ENCODE results near the gene STAB1. TPM values are rescaled to one million over a fixed set of nuclear protein-coding genes. Genes with fewer than 3 reads are reported as not detected.

Gene STAB1
- total and polyA plus RNA-seq, 7 experiments from 2014 or later = 0.27 to 122 (median 26.1) TPM; not detected in 2

GRCh38 chr3:52490035-52490938 lies 4.9 kb upstream of the STAB1 start:
- Mint-ChIP-seq H3K36me3 (peaks cover 0 to 29% (median 2%) of the 10 kb centered on the region in 5 donors), H3K27me3 (no peaks in the 10 kb centered on the region), H3K4me1 (peaks cover 0 to 9% (median 0%) of the 10 kb centered on the region in 7 donors), H3K4me3 (no peak overlapping the region), H3K9me3 (no peaks in the 10 kb centered on the region), H3K27ac (peak overlapping the region in 1 of 9 donors; percentile 75)
- Histone ChIP-seq H3K4me3 (ENCODE audit: low read length) (no peak overlapping the region), H3K27me3 (ENCODE audit: control insufficient read depth in 2 of 2, insufficient read depth in 2 of 2, low read length in 2 of 2) (no peaks in the 10 kb centered on the region), H3K4me1 (ENCODE audit: control insufficient read depth in 2 of 2, insufficient read depth in 2 of 2, low read length in 2 of 2) (no peaks in the 10 kb centered on the region), H3K27ac (ENCODE audit: low read depth, low read length) (no peak overlapping the region), H3K36me3 (ENCODE audit: control insufficient read depth in 2 of 3, insufficient read depth in 3 of 3, low read length in 3 of 3) (peaks cover 0 to 81% (median 0%) of the 10 kb centered on the region in 3 experiments), H3K9me3 (ENCODE audit: control insufficient read depth in 2 of 3, low read length in 3 of 3) (no peaks in the 10 kb centered on the region)
- intact Hi-C loops (cut with micrococcal nuclease) = no loop called here
- no peak for DNase-seq
- ChIA-PET POLR2A (no interaction called here), CTCF (no interaction called here)
- ATAC-seq = no peak

- intact Hi-C loops (cut with micrococcal nuclease) = no loop called here
- peaks cover 0 to 25% (median 2%) of the 10 kb centered on the region in 5 donors for H3K36me3 Mint-ChIP-seq
- Histone ChIP-seq H3K27me3 (ENCODE audit: control insufficient read depth in 2 of 2, insufficient read depth in 2 of 2, low read length in 2 of 2) (no peaks in the 10 kb centered on the region), H3K9me3 (ENCODE audit: control insufficient read depth in 2 of 3, low read length in 3 of 3) (no peaks in the 10 kb centered on the region), H3K27ac (ENCODE audit: low read depth, low read length) (no peak overlapping the region), H3K36me3 (ENCODE audit: control insufficient read depth in 2 of 3, insufficient read depth in 3 of 3, low read length in 3 of 3) (peaks cover 0 to 73% (median 0%) of the 10 kb centered on the region in 3 experiments), H3K4me3 (ENCODE audit: low read length) (no peak overlapping the region), H3K4me1 (ENCODE audit: control insufficient read depth in 2 of 2, insufficient read depth in 2 of 2, low read length in 2 of 2) (no peaks in the 10 kb centered on the region)
- DNase-seq (no peak), ATAC-seq (peak; percentile 64)
- H3K27me3 Mint-ChIP-seq = no peaks in the 10 kb centered on the region
- ChIA-PET POLR2A (no interaction called here), CTCF (no interaction called here)
- no peaks in the 10 kb centered on the region for H3K9me3 Mint-ChIP-seq
- peaks cover 0 to 9% (median 0%) of the 10 kb centered on the region in 7 donors for H3K4me1 Mint-ChIP-seq
- H3K4me3 Mint-ChIP-seq = no peak overlapping the region
- no peak overlapping the region for H3K27ac Mint-ChIP-seq
Observed at GRCh38 chr3:52490939-52491526, 4.1 kb upstream of the STAB1 start.

GRCh38 chr3:52492059-52492458 lies 3.1 kb upstream of the STAB1 start:
- no peaks in the 10 kb centered on the region for H3K27me3 ChIP-seq (ENCODE audit: control insufficient read depth in 2 of 2, insufficient read depth in 2 of 2, low read length in 2 of 2)
- ATAC-seq = no peak
- CTCF ChIA-PET = no interaction called here
- H3K27ac Mint-ChIP-seq = no peak overlapping the region
- H3K4me3 ChIP-seq (ENCODE audit: low read length) = no peak overlapping the region
- intact Hi-C loops (cut with micrococcal nuclease) = no loop called here
- H3K27me3 Mint-ChIP-seq = no peaks in the 10 kb centered on the region
- peaks cover 0 to 25% (median 2%) of the 10 kb centered on the region in 5 donors for H3K36me3 Mint-ChIP-seq
- H3K36me3 ChIP-seq (ENCODE audit: control insufficient read depth in 2 of 3, insufficient read depth in 3 of 3, low read length in 3 of 3) = peaks cover 0 to 63% (median 0%) of the 10 kb centered on the region in 3 experiments
- H3K9me3 Mint-ChIP-seq = no peaks in the 10 kb centered on the region
- no peaks in the 10 kb centered on the region for H3K4me1 ChIP-seq (ENCODE audit: control insufficient read depth in 2 of 2, insufficient read depth in 2 of 2, low read length in 2 of 2)
- H3K27ac ChIP-seq (ENCODE audit: low read depth, low read length) = no peak overlapping the region
- POLR2A ChIA-PET = interaction anchor here (0.9 kb wide), 1 partner anchor 19 kb away, joined by 3 read pairs; no protein-coding TSS in a partner anchor
- no peak for DNase-seq
- no peak overlapping the region for H3K4me3 Mint-ChIP-seq
- peaks cover 0 to 9% (median 0%) of the 10 kb centered on the region in 7 donors for H3K4me1 Mint-ChIP-seq
- no peaks in the 10 kb centered on the region for H3K9me3 ChIP-seq (ENCODE audit: control insufficient read depth in 2 of 3, low read length in 3 of 3)

GRCh38 chr3:52493232-52494017 lies 1.7 kb upstream of the STAB1 start:
- ChIA-PET POLR2A (no interaction called here), CTCF (no interaction called here)
- intact Hi-C loops (cut with micrococcal nuclease) = no loop called here
- Histone ChIP-seq H3K4me1 (ENCODE audit: control insufficient read depth in 2 of 2, insufficient read depth in 2 of 2, low read length in 2 of 2) (no peaks in the 10 kb centered on the region), H3K27ac (ENCODE audit: low read depth, low read length) (no peak overlapping the region), H3K9me3 (ENCODE audit: control insufficient read depth in 2 of 3, low read length in 3 of 3) (no peaks in the 10 kb centered on the region), H3K27me3 (ENCODE audit: control insufficient read depth in 2 of 2, insufficient read depth in 2 of 2, low read length in 2 of 2) (no peaks in the 10 kb centered on the region), H3K36me3 (ENCODE audit: control insufficient read depth in 2 of 3, insufficient read depth in 3 of 3, low read length in 3 of 3) (peaks cover 0 to 50% (median 0%) of the 10 kb centered on the region in 3 experiments), H3K4me3 (ENCODE audit: low read length) (no peak overlapping the region)
- DNase-seq = no peak
- Mint-ChIP-seq H3K36me3 (peaks cover 0 to 16% (median 0%) of the 10 kb centered on the region in 5 donors), H3K4me1 (peaks cover 0 to 9% (median 0%) of the 10 kb centered on the region in 7 donors), H3K9me3 (no peaks in the 10 kb centered on the region), H3K27me3 (no peaks in the 10 kb centered on the region), H3K4me3 (no peak overlapping the region), H3K27ac (no peak overlapping the region)
- ATAC-seq = no peak

- Mint-ChIP-seq H3K4me3 (no peak overlapping the region), H3K9me3 (no peaks in the 10 kb centered on the region), H3K4me1 (peaks cover 0 to 12% (median 0%) of the 10 kb centered on the region in 7 donors), H3K36me3 (peaks cover 0 to 16% (median 0%) of the 10 kb centered on the region in 5 donors), H3K27me3 (no peaks in the 10 kb centered on the region), H3K27ac (peak overlapping the region in 2 of 9 donors; percentile 34 to 35)
- Histone ChIP-seq H3K27ac (ENCODE audit: low read depth, low read length) (no peak overlapping the region), H3K36me3 (ENCODE audit: control insufficient read depth in 2 of 3, insufficient read depth in 3 of 3, low read length in 3 of 3) (peaks cover 0 to 41% (median 0%) of the 10 kb centered on the region in 3 experiments), H3K9me3 (ENCODE audit: control insufficient read depth in 2 of 3, low read length in 3 of 3) (no peaks in the 10 kb centered on the region), H3K27me3 (ENCODE audit: control insufficient read depth in 2 of 2, insufficient read depth in 2 of 2, low read length in 2 of 2) (no peaks in the 10 kb centered on the region), H3K4me1 (ENCODE audit: control insufficient read depth in 2 of 2, insufficient read depth in 2 of 2, low read length in 2 of 2) (no peaks in the 10 kb centered on the region), H3K4me3 (ENCODE audit: low read length) (no peak overlapping the region)
- CTCF ChIA-PET = no interaction called here
- POLR2A ChIA-PET = no interaction called here
- DNase-seq (no peak), ATAC-seq (no peak)
- intact Hi-C loops (cut with micrococcal nuclease) = no loop called here
Observed at GRCh38 chr3:52494445-52494844, 693 bp upstream of the STAB1 start.

- ChIA-PET CTCF (no interaction called here), POLR2A (no interaction called here)
- Histone ChIP-seq H3K27me3 (ENCODE audit: control insufficient read depth in 2 of 2, insufficient read depth in 2 of 2, low read length in 2 of 2) (no peaks in the 10 kb centered on the region), H3K4me1 (ENCODE audit: control insufficient read depth in 2 of 2, insufficient read depth in 2 of 2, low read length in 2 of 2) (no peaks in the 10 kb centered on the region), H3K27ac (ENCODE audit: low read depth, low read length) (no peak overlapping the region), H3K36me3 (ENCODE audit: control insufficient read depth in 2 of 3, insufficient read depth in 3 of 3, low read length in 3 of 3) (peaks cover 0 to 26% (median 0%) of the 10 kb centered on the region in 3 experiments), H3K9me3 (ENCODE audit: control insufficient read depth in 2 of 3, low read length in 3 of 3) (no peaks in the 10 kb centered on the region), H3K4me3 (ENCODE audit: low read length) (no peak overlapping the region)
- Mint-ChIP-seq H3K4me3 (no peak overlapping the region), H3K27me3 (no peaks in the 10 kb centered on the region), H3K4me1 (peaks cover 0 to 9% (median 0%) of the 10 kb centered on the region in 7 donors), H3K27ac (no peak overlapping the region), H3K9me3 (no peaks in the 10 kb centered on the region), H3K36me3 (peaks cover 0 to 12% (median 0%) of the 10 kb centered on the region in 5 donors)
- intact Hi-C loops (cut with micrococcal nuclease) = no loop called here
- no peak for DNase-seq
- peak; percentile 53 for ATAC-seq
Observed at GRCh38 chr3:52495777-52496602, 852 bp downstream of the STAB1 start.

Measured in naive thymus-derived CD4-positive, alpha-beta T cell (primary cell).